ENCODE data around the gene BSND. TPM values are rescaled to one million over a fixed set of nuclear protein-coding genes. Genes with fewer than 3 reads are reported as not detected.

The BSND gene
- total RNA-seq, 1 donor from 2014 or later: not detected

DNA sequence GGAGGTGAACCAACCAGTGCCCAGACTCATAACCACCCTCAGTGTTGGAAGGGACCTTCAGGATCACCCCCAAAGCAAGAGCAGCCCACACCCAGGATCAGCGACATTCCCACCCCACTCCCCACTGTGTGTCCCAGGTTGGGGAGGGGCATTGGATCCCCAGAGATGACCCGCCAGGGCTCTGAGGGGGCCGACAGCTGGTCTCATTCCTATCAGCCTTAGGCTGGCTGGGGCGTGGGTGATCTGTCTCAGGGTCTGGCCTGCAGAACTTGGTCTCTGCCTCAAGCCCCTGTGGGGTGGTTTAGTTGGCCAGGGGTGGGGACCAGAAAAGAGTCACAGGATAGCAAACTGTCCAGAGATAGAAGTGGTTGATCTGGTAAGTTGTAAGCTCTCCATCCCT is 7.8 kb upstream of the BSND start:
- DNase-seq (ENCODE audit: low spot score) (no peak), ATAC-seq (no peak)

DNA sequence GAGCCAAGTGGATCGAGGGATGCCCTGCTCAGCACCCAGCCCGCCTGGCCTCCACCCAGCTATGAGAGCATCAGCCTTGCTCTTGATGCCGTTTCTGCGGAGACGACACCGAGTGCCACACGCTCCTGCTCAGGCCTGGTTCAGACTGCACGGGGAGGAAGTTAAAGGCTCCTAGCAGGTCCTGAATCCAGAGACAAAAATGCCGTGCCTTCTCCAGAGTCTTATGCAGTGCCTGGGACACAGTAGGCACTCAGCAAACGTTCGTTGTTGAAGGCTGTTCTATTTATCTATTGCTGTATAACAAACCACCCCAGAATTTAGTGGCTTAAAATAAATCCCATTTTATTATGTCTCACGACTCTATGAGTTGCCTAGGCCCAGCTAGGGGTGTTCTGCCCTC is 6.8 kb upstream of the BSND start:
- no peak for DNase-seq (ENCODE audit: low spot score)
- ATAC-seq: no peak

DNA sequence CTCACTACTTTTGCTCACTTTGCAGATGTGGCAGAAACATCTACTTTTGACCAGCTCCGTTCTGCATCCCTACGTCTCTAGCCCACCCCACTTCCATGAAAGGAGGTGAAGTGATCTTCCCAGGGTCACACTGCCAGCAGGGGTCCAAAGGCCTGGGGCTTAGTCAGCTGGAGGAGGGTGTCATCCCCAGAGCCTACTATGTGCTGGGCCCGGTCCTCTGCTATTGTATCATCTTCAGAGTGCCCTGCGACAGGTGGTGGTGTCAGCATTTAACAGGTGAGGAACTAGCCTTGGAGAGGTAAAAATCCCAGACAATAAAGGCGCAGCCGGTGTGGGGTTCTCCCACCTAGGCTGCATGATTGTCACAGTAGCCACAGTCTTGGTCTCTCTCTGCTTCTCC is 5.6 kb upstream of the BSND start:
- ATAC-seq: no peak
- no peak for DNase-seq (ENCODE audit: low spot score)

- DNase-seq (ENCODE audit: low spot score) (no peak), ATAC-seq (no peak)
These were observed 4.3 kb upstream of the BSND start for GRCh38 chr1:54994355-54994990.

DNA sequence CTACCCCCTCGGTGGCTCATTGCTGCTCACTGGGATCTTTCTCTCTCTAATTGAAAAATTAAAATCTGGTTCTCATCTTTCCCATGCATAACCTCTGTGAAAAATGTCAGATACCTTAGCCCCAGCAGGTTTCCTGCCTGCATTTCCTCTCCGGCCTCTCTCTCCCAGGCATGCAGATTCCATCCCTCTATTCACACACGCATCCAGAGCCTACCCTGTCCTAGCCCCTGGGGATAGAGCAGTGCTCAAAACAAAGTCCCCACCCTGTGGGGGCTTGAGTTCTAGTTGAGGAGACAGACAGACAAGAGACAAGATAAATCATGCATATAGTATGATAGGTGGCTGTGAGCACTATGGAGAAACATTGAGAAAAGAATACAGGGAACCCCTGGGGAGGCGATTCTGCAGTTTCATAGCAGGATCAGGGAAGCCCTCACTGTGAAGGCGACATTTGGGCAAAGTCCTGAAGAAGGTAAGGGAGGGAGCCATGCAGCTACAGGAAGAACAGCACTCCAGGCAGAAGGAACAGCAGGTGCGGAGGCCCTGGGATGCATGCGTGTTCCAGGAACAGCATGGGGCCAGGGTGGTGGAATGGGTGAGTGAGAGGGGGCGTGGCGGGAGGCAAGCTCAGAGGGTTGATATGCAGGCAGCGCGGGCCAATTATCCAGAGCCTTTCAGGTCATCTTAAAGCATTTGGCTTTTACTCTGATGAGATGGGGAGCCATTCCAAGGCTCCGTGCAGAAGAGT is 3.5 kb upstream of the BSND start:
- ATAC-seq: no peak
- no peak for DNase-seq (ENCODE audit: low spot score)

DNA sequence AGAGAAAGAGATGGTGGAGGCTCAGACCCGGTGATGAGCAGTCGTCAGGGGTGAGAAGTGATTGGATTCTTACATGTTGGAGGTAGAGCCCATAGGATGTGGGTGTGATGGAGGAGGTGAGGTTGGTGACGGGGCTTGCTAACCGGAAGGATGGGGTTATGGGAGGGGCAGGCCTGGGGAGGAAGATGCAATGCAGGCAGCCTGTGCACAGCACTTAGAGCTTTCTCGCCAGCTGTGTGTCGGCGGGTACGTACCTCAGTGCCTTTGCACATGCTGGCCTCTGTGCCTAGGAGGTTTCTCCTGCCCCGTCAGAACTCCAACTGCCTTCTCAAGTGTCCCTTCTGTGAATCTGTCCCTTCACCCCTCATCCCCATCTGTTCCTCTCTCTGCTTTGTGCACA is 2.9 kb upstream of the BSND start:
- DNase-seq (ENCODE audit: low spot score) (no peak), ATAC-seq (no peak)

DNA sequence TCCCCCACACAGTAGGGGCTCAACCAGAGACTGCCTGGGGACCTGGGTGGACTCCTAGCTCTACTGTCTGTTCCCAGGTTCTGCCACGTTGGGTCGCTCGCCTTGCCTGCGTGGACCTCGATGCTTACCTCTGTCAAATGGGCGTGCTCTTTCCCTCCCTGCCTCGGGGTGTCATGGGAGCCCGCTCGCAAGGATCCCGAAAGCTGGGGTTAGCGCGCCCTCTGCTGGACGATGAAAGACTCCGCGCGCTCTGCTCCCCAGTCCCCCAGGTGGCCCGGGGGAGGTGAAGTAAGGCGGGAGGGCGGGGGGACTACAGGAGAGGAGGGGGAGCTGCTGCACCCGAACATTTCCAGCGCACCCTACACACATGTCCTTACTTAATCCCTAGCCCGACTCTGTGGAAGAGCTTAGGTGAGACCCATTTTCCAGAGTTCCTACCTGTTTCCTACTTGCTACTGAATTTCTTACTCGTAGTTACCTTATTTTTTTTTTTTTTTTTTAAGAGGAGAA is 2.3 kb upstream of the BSND start:
- DNase-seq (ENCODE audit: low spot score) (peak; percentile 77), ATAC-seq (peak; percentile 97)

- ATAC-seq (peak; percentile 19), DNase-seq (ENCODE audit: low spot score) (no peak)
These were observed 1.6 kb upstream of the BSND start for GRCh38 chr1:54996869-54997710.

- DNase-seq (ENCODE audit: low spot score): no peak
- ATAC-seq: no peak
These were observed 1.1 kb upstream of the BSND start for GRCh38 chr1:54997711-54997986.

DNA sequence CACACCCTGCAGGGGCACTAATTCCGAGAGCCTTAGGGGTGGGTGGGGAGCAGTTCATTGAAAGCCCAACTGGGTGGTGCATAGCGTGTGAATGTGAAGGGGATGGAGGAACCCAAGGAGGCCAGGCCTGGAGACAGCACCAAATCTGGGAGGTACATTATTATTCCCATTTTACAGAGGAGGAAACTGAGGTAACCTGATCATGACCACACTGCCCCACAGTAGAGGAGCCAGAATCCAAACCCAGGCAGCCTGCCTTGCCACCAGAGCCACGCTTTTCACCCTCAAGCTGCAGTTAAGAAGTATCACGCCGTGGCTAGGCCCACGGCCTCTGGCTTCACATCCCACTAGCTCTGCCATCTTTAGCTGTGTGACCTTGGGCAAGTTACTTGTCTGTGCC is 633 bp upstream of the BSND start:
- DNase-seq (ENCODE audit: low spot score): no peak
- ATAC-seq: no peak

- ATAC-seq (no peak), DNase-seq (ENCODE audit: low spot score) (no peak)
These were observed 1.7 kb downstream of the BSND start for GRCh38 chr1:55000110-55001085.

DNA sequence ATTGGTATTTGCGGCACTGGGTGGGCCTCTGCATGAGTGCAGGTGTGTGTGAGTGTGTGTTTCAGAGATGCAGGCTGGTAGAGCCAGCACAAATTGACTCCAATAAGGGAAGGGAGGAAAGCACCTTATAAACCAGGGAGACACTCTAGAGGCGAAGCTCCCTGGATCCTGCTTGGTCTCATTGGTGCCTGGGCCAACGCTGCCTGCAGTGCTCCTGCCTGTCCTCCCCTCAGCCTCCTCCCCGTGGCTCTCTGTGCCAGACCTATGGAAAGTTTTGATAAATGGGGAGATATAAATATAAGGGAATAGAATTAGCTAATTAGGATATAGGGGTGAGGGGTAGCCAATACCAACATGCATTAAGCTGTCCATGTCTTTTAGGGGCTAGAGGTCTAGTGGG is 2.6 kb downstream of the BSND start:
- ATAC-seq (no peak), DNase-seq (ENCODE audit: low spot score) (no peak)

DNA sequence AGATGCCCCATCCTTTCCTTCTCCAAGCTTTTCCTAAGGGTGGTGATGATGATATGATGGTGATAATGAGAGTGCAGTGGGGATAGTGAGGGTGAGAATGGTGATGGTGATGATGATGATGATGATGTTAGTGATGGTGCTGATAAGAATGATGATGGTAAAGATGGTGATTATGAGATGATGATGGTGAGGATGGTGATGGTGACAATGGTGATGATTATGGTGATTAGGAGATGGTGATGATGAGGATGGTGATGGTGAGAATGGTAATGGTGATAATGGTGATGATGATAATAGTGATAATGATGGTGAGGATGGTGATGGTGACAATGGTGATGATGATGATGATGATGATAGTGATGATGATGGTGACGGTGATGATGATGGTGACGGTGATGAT is 4.0 kb downstream of the BSND start:
- ATAC-seq (no peak), DNase-seq (ENCODE audit: low spot score) (no peak)

GRCh38 chr1:55005351-55006140 is 6.8 kb downstream of the BSND start:
- DNase-seq (ENCODE audit: low spot score): no peak
- no peak for ATAC-seq

DNA sequence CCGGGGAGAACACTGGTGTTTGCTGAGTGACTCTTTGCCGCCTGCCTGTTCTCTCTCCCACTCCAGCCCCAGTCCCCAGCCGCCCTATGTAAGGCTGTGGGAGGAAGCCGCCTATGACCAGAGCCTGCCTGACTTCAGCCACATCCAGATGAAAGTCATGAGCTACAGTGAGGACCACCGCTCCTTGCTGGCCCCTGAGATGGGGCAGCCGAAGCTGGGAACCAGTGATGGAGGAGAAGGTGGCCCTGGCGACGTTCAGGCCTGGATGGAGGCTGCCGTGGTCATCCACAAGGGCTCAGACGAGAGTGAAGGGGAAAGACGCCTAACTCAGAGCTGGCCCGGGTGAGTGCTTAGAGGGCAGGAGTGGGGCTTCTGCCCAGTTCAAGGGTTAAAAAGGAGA is 8.2 kb downstream of the BSND start:
- DNase-seq (ENCODE audit: low spot score) (no peak), ATAC-seq (no peak)

DNA sequence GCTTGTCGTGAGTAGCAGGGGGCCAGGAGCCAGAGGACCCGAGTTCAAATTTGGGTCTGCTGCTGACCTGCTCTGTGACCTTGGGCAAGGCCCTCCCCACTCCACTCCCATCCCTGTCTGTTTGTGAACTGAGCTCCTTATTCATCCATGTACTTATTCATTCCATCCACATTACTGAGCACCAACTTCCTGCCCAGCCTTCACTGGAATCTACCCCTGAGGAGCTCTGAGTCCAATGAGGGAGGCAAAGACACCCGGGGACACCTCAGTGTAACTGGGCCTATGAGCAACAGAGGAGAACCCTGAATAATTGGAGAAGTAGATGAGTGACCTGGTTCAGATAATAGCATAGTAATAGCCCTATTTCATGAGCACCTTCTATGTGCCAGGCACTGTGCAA is 8.9 kb downstream of the BSND start:
- no peak for DNase-seq (ENCODE audit: low spot score)
- ATAC-seq: no peak

DNA sequence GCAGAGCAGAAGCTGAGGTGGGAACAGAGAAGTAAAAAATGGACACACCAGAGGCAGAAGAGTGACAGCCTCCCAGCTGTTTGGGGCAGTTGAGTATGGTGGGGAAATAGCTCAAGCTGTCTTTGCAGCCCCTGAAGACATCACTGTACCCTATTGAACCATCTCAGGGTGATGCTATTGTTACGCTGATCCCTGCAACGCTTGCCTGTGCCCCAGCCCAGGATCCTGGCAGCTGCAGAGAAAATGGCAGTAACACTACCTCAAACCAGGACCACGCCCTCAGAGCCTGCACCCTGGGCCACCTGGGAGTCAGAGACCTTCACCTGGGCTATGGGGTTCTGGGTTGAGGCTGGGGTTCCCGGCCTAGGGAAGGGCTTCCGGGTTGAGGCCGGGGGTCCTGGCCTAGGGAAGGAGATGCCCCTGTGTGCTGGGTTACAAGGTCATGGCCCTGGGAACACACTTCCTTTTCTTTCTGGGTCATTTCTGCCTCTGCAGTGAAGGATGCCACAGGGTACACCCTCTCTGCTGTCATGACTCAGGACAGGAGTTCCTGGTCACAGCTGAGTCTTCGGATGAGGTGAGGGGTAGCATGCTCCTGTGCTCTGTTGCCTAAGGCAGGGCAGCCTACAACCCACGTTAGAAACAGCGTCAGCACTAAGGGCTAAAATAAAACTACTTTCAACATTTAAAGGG is 11.6 kb downstream of the BSND start:
- DNase-seq (ENCODE audit: low spot score): no peak
- no peak for ATAC-seq

DNA sequence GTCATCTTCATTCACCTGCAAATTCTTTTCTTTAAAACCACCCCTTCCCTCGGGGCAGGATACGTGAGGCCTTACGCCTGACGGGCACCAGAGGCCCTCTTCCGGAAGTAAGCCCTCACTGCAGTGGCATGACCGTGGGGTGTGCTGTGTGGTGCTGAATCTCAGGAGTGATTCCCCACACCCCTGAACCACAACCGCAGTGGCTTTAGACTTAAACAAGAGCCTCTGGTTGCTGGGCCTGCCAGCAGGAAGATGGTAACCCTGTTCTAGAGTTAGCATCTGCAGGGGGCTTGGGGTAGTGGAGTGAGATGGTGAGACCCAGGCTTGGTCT is 12.1 kb downstream of the BSND start:
- ATAC-seq (no peak), DNase-seq (ENCODE audit: low spot score) (no peak)

GRCh38 chr1:55012661-55013060 is 13.9 kb downstream of the BSND start:
- DNase-seq (ENCODE audit: low spot score): no peak
- ATAC-seq: no peak

- ATAC-seq (no peak), DNase-seq (ENCODE audit: low spot score) (no peak)
These were observed 16.4 kb downstream of the BSND start for GRCh38 chr1:55015123-55015522.

All from left lobe of liver (tissue), 2 donors.